Renal pelvis (tissue), 4 donors: Measurements from ENCODE around the gene FKBP14. TPM values are rescaled to one million over a fixed set of nuclear protein-coding genes. Genes with fewer than 3 reads are reported as not detected.

Experiments
- DNase-seq: peaks from one replicate; pipeline ENCODE4 v3.0.0-alpha.2; 2013
- polyA plus RNA-seq, 3 donors: library from polyadenylated mRNA; unstranded; fragments of 120-200 nt; gene quantifications; one replicate each; pipeline ENCODE4 v1.2.1, GENCODE V29; 2013; ENCODE audit not compliant: insufficient read length in 3 of 3

FKBP14 gene
- polyA plus RNA-seq, 3 donors = 14.4 to 18.4 (median 15.4) TPM

DNA sequence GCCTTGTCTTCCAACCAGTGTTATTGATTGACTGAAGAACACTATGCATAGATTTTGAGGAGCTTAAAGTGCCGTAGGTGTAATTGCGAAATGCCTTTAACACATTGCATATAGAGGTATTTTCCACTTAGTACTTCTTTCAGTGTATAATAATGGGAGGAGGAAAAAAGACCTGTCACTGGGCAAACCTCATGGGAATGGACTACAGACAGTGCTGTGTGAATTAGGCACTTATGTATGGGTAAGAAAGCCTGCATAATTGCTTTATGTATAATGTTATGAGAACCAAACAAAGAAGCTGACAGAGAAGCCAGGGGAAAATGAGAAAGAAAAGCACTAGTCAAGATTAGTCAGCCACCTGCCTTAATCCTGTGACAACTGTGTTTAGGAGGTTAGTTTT lies 24.5 kb downstream of the FKBP14 start:
- DNase-seq = no peak

DNA sequence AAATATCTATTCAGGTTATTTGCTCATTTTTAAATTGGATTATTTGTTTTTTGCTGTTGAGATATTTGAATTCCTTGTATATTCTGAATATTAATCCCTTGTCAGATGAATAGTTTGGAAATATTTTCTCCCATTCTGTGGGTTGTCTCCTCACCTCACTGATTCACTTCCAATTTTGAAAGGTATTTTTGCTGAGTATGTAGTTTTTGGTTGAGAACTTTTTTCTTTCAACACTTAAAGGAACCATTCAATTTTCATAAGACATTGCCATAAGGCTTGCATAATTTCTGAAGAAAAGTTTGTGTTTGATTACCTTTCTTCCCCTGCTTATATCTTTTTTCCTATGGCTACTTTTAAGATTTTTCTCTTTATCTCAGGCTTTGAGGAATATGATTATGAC lies 28.0 kb downstream of the FKBP14 start:
- DNase-seq = no peak

DNA sequence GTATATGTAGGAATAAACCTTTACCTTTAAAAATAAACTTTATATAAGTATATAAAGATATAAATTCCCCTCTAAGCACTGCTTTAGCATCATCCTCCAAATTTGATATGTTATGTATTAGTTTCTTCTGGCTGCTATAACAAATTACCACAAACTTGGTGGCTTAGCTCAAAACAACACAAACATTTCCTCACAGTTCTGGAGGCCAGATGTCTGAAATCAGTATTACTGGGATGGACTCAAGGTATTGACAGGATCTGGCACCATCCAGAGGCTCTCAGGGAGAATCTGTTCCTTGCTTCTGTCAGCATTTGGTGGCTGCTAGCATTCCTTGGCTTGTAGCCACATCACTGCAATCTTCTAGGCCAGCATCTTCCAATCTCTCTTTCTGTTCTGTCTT lies 30.2 kb downstream of the FKBP14 start:
- no peak for DNase-seq

DNA sequence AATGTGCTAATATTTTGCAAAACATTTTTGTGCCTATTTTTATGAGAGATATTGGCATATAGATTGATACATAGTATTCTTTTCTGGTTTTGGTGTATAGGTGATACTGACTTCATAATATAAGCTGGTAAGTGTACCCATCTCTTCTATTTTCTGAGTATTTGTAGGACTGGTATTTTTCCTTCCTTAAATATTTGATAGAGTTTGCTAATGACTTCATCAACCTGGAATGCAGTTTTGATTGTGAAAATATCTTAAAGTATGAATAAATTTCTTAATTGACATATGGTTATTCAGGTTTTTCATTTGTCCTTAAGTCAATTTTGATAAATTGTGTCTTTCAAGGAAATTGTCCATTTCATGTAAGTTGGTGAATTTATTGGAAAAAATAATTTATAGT lies 30.9 kb downstream of the FKBP14 start:
- no peak for DNase-seq

DNA sequence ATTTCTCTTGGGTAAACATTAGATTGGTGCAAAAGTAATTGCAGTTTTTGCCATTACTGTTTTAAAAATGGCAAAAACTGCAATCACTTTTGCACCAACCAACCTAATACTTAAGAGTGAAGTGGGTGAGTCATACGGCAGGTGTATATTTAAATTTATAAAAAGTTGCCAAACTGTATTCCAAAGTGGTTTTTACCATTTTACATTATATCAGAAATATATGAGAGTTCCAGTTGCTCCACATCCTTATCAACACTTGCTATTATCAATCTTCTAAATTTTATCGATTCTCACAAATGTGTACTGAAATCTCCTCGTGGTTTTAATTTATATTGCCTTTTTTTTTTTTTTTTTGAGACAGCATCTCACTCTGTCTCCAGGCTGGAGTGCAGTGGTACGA lies 33.4 kb downstream of the FKBP14 start:
- no peak for DNase-seq

DNA sequence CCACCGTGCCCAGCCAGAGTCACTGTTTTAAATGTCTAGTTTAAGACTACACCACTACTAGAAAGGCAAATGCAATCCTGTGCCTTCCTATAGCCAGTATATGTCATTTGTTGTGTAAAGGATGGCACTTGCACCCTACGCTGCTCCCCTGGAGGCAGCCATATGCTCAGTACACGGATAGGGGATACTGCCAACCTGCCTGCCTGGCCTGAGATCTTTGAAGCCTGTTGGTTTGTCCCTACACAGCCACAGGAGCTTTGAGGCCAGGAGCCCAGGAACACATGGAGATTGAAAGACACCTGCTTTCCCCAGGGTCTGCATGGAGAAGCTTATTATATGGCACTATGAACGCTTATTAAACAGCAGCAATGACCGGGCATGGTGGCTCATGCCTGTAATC lies 34.6 kb downstream of the FKBP14 start:
- no peak for DNase-seq

DNA sequence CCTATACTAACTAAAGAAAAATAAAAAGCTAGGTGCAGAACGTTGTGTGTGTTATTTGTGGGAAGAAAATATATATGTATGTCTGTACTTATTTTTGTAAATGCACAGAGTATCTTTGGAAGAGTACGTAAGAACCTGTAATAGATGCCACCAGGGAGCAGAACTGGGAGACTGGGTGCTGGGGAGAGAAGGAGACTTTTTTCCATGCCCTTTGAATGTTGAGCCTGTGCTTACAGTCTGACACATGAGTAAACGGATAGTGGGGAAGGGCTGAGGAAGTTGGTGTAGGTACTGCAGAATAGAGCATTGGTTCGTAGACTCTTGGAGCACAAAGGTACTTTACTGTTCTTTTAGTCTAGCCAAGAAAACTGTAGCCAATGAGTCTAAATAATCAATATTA lies 35.6 kb downstream of the FKBP14 start:
- DNase-seq = no peak

DNA sequence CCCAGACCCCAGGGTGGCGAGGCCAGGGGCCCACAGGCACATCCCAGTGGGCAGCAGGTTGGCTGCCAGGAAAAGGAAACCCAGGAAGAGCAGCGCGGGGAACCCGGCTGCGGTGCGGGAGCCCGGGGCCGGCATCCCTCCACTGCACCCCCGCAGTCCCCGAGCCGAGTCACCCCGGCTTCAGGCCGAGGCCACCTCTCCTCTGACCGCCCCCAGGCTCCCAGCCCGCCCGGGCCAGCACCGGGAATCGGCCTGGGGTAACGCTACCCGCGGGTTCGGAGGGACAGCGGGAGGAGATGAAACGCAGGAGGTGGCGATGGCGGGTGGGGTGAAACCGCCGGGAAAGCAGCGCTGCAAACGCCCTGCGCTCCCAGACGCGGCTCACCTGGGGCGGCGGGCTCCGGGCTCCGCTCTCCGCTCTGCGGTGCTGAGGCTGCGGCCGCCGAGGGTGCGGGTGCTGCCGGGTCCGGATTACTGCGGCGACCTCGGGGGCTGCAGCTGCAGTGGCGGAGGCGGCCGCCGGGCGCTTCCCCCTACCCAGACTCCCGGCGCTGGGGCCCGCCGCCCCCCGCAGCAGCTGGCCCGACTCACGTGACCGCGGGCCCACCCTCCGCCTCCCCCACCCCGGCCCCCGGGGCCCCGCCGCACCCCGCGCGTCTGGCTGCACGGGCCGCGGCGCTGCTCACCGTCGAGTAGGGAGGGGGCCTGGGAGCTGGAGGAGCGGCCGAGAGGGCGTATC lies 37.1 kb downstream of the FKBP14 start, which contains the start of gene SCRN1:
Gene SCRN1, minus strand, starts transcription at position 545 of the 739 bp plus-strand sequence. CDS start 20,734 bp downstream, outside the sequence.
- peak; percentile 57 for DNase-seq

DNA sequence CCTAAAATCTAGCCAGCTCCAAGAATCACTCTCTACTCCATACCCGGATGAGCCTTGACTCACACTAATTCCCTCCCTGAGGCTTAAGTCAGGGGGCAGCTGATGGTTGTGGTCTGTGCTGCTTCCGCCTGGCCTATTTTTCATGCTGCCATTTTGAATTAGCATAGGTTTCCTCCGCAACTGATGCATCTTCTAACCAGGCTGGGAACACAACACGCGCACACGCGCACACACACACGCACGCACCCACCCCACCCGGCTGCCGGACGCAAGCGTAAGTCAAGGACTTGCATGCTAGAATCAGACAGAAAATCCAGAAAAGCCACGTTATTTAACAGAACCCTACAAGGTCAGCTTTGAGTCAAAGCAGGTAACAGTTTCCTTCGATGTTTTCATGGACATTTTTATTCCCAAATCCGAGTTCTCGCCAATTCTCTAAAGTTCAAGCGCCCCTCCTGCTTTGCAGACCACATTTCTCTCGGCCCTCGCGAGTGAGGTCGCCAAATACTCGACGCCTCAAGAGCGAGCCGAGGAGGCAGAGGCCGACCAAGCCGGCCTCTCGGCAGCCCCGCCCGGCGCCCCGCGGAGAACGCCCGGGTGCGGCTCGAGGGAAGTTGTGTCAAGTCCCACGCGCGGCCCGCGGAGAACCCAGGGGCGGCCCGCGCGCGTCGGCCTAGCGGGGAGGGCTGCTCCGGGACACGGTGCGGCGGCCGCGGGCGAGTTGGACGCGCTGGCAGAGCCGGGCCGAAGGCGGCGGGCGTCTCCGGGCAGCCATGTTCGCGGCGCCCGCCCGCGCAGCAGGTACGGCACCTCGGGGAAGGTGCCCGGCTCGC lies 37.9 kb downstream of the FKBP14 start:
- DNase-seq = peak; percentile 39

DNA sequence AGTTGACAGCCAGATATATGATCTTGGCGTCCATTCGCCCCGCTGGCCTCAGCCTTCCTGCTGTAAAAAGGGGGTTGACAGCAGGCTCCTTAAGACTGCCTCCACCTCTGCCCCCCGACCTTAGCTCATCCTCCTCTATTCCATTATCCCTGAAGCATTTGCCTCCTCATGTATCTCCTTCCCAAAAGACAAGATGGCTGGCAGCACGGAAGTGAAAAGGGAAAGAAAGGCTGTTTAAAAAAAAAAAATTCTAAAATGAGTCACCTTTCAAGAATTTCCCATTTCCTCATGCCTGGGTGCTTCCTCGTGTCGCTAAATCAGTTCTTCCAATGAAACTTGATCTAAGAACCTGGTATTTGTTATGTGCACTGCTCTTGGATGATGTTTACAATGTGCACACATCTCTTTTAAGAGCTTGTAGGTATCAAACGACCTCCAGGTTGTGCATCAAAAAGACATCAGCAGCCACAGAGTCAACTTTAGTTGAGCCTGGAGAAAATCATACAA lies 38.6 kb downstream of the FKBP14 start:
- peak; percentile 77 for DNase-seq

DNA sequence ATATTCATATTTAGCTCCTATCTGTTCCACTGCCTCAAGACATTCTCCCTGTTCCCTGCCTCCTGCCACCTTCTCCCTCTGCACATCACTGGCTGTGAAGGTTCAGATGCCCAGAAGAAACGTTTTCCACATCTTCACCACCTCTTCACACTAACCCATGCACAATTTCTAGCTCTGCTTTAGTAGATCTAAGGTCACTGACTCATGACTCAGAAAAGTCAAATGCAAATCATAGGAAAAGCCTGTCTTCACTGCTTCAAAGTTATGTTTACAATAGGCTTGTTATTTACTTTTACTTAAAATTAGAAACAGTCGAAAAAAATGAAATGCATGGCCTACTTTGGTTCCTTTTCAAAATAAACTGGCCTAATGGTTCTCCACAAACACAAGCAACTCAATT lies 39.4 kb downstream of the FKBP14 start:
- DNase-seq = no peak

DNA sequence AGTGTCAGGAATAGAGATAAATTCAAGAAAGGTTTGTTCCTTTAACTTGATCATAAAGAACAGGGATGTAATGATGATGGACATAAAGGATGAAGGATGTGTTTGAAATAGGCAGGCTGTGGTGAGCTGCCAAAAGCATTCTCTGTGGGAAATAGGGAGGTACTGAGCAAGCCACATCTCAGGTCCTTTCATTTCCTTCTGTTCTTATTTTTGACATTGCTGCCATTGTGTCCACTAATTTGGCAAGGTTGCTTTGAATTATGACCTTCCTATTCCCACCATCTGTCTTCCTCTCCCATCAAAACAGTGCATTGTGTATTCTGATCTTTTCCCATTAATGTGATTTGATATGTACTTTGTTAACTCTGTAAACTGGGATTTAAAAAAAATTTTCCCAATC lies 46.4 kb downstream of the FKBP14 start:
- no peak for DNase-seq

DNA sequence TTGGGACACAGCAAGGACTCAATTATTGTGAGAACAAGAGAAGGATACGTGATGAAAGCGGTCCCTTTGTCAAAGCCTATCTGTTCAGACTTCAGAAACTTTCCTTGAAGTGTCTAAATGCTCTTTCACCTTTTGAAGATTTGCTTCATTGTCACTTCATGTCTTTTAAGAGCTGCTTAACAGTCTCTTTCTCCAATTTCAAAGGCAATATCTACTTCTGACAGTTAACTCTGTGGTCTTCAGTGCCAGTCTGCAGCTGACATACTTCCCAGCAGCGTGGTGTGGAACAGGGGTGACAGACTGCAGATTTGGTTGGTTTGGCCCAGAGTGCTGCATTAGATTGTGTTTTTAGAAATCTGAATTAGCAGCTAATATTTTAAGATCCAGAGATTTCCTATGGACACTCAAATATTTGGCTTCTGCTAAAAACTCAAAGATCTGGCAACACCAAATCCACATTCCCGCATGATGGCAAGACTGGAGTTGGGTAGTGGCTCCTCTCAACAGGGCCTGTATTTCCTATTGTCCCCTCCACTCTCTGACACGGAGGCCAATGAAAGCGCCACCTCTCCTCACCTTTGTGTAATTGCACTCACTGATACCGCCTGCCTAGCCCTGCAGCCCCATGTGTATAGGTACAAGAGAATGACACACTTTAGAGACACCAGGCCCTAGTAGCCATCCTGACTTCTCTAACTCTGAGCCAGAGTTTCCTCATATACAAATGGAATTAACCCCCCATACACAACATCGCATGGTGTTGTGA lies 48.4 kb downstream of the FKBP14 start:
- DNase-seq = no peak

DNA sequence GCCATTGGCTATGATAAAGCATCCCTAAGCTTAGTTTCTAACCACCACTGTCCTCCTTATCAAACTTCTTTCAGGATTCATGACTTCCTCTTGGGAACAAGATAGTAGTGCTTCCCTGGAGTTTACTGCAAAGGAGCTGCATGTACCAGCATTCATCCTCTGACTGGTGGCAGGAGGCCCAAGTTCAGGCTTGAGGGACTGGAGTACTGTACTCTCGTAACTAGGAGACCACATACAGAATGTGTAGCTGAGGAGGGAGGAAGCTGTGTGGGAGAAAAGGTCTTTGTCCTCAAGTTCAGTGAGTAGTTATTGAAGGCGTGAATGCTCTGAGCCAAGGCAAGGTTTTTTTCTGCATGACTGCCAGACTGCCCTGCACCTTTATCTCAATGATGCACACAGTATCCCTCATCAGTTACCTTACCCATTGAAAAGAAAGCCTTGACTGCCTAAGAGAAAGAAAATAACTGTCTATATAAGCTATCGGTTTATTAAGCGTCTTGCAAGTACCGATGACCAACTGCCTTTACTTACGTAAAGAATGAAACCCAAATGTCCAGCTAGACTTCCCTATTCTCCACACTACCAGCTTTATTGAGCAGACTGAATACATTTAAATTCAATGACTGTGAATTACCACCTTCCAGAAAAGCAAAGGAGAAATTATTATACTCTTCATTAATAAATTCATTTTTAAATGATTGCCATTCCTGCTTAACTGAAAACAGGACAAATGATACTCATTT lies 49.7 kb downstream of the FKBP14 start:
- peak; percentile 78 for DNase-seq

DNA sequence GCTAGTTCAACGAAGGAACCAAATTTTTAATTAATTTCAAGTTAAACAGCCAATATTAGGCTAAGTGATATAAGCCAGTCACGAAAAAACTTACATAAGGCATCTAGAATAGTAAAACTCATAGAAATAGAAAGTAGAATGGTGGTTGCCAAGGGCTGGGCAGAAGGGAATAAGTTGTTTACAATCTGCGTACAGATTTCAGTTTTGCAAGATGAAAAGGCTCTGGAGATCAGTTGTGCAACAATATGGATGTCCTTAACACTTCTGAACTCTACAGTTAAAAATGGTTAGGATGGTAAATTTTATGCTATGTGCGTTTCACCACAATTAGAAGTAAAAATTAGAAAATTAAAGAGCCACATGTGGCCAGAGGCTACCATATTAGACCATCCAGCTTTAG lies 50.2 kb downstream of the FKBP14 start:
- no peak for DNase-seq

DNA sequence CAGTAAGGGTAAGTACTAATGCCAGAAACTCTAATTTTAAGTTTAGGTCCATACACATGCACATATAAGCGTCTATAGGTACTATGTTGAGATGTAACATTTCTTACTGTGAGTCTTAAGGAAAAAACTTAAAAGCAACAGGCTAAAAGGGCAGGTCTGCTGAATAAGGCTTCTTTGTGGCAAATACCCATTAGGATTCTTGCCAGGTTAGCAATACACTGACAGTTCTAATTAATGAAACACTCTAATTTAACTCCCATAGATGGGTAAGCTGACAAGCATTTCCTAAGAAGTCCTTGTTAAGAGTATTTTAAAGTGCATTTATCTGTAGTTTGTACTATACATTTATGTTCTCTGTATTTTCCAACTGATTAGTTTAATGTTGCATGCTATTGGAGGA lies 50.9 kb downstream of the FKBP14 start:
- no peak for DNase-seq

DNA sequence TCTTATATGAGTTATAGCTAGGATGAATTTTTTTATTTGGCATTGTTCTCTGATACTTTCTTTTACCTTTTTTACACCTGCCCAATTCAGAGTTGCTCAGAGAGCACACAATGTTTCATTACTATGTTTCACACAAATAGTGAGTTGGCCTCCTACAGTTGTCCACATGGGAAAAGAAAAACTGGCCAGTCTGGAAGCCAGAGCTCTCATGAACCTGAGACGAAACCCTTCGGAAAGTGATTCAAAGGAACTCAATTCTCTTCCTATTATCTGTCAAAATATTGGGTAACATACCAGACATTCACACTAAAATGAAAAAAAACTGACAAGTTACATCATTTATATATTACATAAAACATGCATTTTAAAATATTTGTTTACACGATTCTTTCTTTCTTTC lies 52.2 kb downstream of the FKBP14 start:
- no peak for DNase-seq

DNA sequence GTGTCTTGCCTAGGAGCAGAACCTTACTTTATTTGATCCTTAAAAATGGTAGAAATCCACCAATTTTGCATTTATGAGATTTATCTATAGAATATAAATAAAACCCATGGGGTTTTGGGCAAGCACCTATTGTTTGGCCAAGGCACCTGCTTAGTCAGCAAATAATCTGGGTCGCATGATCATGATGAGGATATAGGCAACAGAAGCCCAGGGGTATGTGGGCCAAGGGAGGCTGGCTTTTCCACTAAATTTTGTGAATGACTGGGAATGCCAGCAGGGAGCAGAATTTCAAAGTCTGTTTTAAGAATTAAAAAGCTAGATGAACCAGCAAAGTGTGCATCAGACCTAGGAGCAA lies 54.2 kb downstream of the FKBP14 start:
- DNase-seq = no peak

DNA sequence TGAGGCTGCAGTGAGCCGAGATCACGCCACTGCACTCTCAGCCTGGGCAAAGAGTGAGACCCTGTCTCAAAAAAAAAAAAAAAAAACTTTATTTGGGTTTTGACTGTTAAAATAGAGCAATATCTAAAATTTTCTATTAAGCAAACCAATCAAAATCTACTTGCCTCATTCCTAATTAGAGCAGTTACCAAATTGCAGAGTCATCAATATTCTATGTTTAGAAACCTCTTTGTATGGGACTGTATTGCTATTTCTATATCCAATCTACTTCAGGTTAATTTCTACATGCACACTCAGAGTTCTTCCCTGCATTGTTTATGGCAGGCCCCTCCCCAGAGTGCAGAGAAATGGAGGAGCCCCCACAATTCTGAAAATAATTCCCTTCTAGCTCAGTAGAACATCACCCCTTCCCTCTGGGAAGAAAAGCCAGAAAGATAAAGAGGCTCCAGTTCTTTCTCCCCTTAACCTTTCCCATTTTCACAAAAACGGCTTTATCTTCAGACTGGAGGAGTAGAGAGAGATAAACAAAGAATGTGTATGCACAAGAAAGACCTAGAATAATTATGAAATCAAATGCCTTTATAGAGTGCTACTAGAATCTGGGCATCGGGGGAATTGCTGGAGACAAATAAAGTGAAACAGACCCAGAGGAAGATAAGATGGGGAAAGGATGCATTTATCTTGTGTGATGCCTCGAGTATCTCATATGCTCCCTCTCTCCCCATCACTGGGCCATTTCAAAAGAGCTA lies 54.8 kb downstream of the FKBP14 start:
- DNase-seq = no peak

DNA sequence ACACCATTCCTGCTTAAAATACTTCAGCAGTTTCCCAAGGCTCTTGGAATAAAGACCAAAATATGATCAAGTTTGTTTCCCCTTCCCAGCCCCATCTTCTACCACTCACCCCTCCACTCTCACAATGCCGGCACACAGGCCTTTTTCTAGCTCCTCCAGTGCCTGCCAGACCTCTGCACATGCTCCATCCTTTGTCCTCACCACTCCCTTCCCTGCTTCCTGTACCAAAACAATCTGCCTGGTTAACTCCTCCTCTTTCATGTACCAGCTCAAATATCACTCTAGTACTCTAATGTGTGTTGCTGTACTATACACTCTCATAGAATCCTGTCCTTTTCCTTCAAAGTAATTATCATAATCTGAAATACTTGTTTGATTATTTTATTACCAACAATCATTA lies 56.3 kb downstream of the FKBP14 start:
- DNase-seq = no peak

DNA sequence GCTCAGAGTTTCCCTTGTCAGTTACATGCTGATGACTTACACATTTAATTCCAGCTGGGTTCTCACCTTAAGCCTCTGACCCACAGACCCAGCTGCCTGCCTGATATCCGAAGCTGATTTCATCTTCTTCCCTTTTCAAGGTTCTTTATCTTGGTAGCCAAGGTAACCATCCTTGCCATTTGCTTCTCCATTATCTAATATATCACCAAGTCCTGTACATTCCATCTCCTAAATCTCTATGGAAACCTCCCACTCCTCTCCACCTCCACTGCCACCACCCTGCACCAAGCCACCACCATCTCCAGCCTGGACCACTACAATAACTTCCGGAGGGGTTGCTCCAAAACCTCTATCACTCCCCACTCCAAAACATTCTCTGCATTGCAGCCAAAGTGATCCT lies 56.8 kb downstream of the FKBP14 start:
- no peak for DNase-seq
